NCI-H2196 (cell line): ENCODE measurements around the gene LRRC46.

ENCODE experiments used
- DNase-seq: peaks from one replicate; lab custom pipeline; 2025; ENCODE audit not compliant: unreplicated experiment; lab: John Stamatoyannopoulos, UW

Gene LRRC46

GRCh38 chr17:47830396-47831002 is 971 bp upstream of the LRRC46 start:
- DNase-seq: no peak

GRCh38 chr17:47831934-47832327 is 461 bp downstream of the LRRC46 start:
- DNase-seq: no peak

GRCh38 chr17:47834756-47835155 is 3.3 kb downstream of the LRRC46 start:
- no peak for DNase-seq

- no peak for DNase-seq
Measured at GRCh38 chr17:47836601-47837000, 5.1 kb downstream of the LRRC46 start.

GRCh38 chr17:47837401-47838039 is 6.0 kb downstream of the LRRC46 start:
- no peak for DNase-seq

- no peak for DNase-seq
Measured at GRCh38 chr17:47838636-47839035, 7.2 kb downstream of the LRRC46 start.

GRCh38 chr17:47839071-47839470 is 7.6 kb downstream of the LRRC46 start:
- no peak for DNase-seq

GRCh38 chr17:47840001-47840741 is 8.7 kb downstream of the LRRC46 start:
- no peak for DNase-seq

- DNase-seq: peak; percentile 93
Measured at GRCh38 chr17:47840742-47841487, 9.4 kb downstream of the LRRC46 start, which contains the start of gene SCRN2. Gene SCRN2, minus strand, starts transcription at chr17:47841273. Its CDS starts 430 bp downstream, at chr17:47840843.

GRCh38 chr17:47841488-47842291 is 10.2 kb downstream of the LRRC46 start:
- DNase-seq: no peak

GRCh38 chr17:47843391-47843730 is 11.9 kb downstream of the LRRC46 start:
- DNase-seq: no peak

GRCh38 chr17:47844227-47844626 is 12.8 kb downstream of the LRRC46 start:
- DNase-seq: peak; percentile 25

GRCh38 chr17:47844814-47845715 is 13.6 kb downstream of the LRRC46 start:
- no peak for DNase-seq

GRCh38 chr17:47845716-47846075 is 14.2 kb downstream of the LRRC46 start:
- no peak for DNase-seq

GRCh38 chr17:47846716-47847340 is 15.4 kb downstream of the LRRC46 start:
- DNase-seq: no peak

- DNase-seq: no peak
Measured at GRCh38 chr17:47847341-47848197, 16.1 kb downstream of the LRRC46 start.

- no peak for DNase-seq
Measured at GRCh38 chr17:47848198-47848513, 16.7 kb downstream of the LRRC46 start.

- no peak for DNase-seq
Measured at GRCh38 chr17:47850373-47850691, 18.9 kb downstream of the LRRC46 start.
